ENCODE measurements around the gene GPR63. TPM values are rescaled to one million over a fixed set of nuclear protein-coding genes. Genes with fewer than 3 reads are reported as not detected.

GPR63 gene
- total and polyA plus RNA-seq, 8 donors = 0.71 to 3.8 (median 3.0) TPM

DNA sequence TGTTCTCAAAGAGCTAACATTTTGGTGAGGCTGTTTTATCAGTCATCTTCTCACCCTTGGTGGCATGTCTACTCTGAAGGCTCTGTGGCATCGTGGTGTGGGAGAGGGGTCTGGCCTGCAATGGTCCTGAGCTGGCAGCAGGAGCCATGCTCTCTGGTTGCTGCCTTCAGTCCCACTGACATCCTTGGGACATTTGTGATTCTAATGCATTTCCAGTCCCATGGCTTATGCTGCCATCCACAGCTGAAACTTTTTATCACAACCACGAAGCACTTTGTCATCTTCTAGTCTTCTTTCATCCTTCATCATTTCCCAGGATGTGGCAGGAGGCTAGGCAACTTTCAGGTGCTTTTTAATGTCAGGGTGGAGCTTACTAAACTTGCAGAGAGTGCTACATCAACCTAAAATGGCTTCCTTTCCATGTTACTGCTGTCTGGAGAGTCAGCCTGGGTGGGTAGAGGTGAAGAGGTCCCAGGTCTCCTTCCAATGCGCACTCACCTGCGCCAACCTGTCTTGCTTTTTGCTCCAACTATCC lies 77.1 kb downstream of the GPR63 start:
- Histone ChIP-seq H3K4me1 (no peaks in the 10 kb centered on the region), H3K27me3 (no peaks in the 10 kb centered on the region), H3K27ac (no peak overlapping the region), H3K36me3 (no peaks in the 10 kb centered on the region), H3K9me3 (no peaks in the 10 kb centered on the region), H3K4me3 (no peak overlapping the region)
- TF ChIP-seq, protein P1, sequence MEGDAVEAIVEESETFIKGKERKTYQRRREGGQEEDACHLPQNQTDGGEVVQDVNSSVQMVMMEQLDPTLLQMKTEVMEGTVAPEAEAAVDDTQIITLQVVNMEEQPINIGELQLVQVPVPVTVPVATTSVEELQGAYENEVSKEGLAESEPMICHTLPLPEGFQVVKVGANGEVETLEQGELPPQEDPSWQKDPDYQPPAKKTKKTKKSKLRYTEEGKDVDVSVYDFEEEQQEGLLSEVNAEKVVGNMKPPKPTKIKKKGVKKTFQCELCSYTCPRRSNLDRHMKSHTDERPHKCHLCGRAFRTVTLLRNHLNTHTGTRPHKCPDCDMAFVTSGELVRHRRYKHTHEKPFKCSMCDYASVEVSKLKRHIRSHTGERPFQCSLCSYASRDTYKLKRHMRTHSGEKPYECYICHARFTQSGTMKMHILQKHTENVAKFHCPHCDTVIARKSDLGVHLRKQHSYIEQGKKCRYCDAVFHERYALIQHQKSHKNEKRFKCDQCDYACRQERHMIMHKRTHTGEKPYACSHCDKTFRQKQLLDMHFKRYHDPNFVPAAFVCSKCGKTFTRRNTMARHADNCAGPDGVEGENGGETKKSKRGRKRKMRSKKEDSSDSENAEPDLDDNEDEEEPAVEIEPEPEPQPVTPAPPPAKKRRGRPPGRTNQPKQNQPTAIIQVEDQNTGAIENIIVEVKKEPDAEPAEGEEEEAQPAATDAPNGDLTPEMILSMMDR (IDR thresholded peaks at IDR 0.05) = no peak
- DNase-seq = no peak
- no peak for ATAC-seq
- intact Hi-C loops (cut with DNase I) = no loop called here

DNA sequence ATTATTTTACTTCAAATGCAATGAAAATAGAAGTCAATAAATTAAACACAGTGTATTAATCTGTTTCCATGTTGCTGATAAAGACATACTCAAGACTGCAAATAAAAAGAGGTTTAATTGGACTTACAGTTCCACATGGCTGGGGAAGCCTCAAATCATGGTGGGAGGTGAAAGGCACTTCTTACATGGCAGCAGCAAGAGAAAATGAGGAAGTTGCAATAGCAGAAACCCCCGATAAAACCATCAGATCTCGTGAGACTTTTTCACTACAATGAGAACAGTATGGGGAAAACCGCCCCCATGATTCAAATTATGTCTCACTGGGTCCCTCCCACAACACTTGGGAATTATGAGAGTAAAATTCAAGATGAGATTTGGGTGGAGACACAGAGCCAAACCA lies 82.2 kb downstream of the GPR63 start:
- Histone ChIP-seq H3K4me1 (no peaks in the 10 kb centered on the region), H3K36me3 (no peaks in the 10 kb centered on the region), H3K27ac (no peak overlapping the region), H3K4me3 (no peak overlapping the region), H3K9me3 (no peaks in the 10 kb centered on the region), H3K27me3 (no peaks in the 10 kb centered on the region)
- ATAC-seq (no peak), DNase-seq (no peak)
- TF ChIP-seq, protein P1 (IDR thresholded peaks at IDR 0.05) = no peak
- intact Hi-C loops (cut with DNase I) = no loop called here

DNA sequence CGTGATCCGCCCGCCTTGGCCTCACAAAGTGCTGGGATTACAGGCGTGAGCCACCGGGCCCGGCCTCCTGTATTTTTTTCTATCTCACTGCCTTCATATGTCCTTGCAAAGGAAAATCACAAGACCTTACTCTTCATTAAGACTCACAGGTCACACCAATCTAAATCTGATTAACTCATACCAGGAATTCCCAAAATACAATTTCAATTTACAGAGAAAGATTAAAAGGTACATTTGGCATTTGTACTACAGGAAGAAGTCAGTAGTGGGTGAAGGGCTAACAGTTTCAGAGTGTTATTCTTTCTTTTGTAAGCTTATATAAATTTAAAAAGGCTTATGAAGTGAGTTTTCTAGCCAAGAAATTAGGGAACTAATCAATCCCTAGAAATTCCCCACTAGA lies 87.4 kb downstream of the GPR63 start:
- DNase-seq (no peak), ATAC-seq (no peak)
- TF ChIP-seq, protein P1 (IDR thresholded peaks at IDR 0.05) = no peak
- no peaks in the 10 kb centered on the region for H3K4me1 ChIP-seq
- H3K27me3 ChIP-seq = no peaks in the 10 kb centered on the region
- no peaks in the 10 kb centered on the region for H3K36me3 ChIP-seq
- intact Hi-C loops (cut with DNase I) = no loop called here
- H3K9me3 ChIP-seq = no peaks in the 10 kb centered on the region
- no peak overlapping the region for H3K4me3 ChIP-seq
- H3K27ac ChIP-seq = no peak overlapping the region

Other genes starting within 250 kb of the GPR63 start
- gene NDUFAF4, start 60.4 kb upstream of the GPR63 start, total RNA-seq = 10 to 100 TPM; 20.2 to 29.0 TPM
- gene NDUFAF4, start 60.4 kb upstream of the GPR63 start, polyA plus RNA-seq (ENCODE audit: insufficient read length in 6 of 6) = 10 to 100 TPM; 22.1 to 28.3 (median 25.5) TPM
- gene KLHL32, start 87.3 kb upstream of the GPR63 start, total RNA-seq = 1 to 10 TPM in 1 of 2 donors, under 1 TPM in 1; 0.94 to 1.3 TPM
- gene KLHL32, start 87.3 kb upstream of the GPR63 start, polyA plus RNA-seq (ENCODE audit: insufficient read length in 6 of 6) = 1 to 10 TPM; 1.7 to 2.3 (median 2.0) TPM

All from left lung (tissue), 10 donors.